SK-N-SH (cell line): ENCODE measurements around the gene DVL3. TPM values are rescaled to one million over a fixed set of nuclear protein-coding genes. Genes with fewer than 3 reads are reported as not detected.

Source experiments
- CTCF ChIA-PET: fragments of 300-600, 350-600 bp; formaldehyde crosslinking; extraction: SDS; loops from one replicate; lab custom pipeline; 2021; lab: Yijun Ruan, JAX
- POLR2A ChIA-PET: fragments of 350-600 bp; sonication (Branson Sonifier 250); formaldehyde crosslinking; extraction: SDS; loops from one replicate; lab custom pipeline; 2020; ENCODE audit warnings: antibody characterized with exemption, inconsistent platforms; lab: Yijun Ruan, JAX
- DNase-seq: peaks from one replicate; pipeline ENCODE4 v3.0.0; 2012
- H2AFZ ChIP-seq: fragments of 200-600 bp; sonication (generic); 2 replicates; pipeline ENCODE4 v1.8.1; 2016; ENCODE audit warnings: antibody characterized with exemption, mild to moderate bottlenecking, low read depth
- H3F3A ChIP-seq: fragments of 200-600 bp; sonication (generic); replicated peaks from 2 replicates; pipeline ENCODE3; 2016; ENCODE audit warnings: antibody characterized with exemption, mild to moderate bottlenecking; ENCODE audit not compliant: insufficient read depth
- H3K27ac ChIP-seq, 2 experiments: fragments of 200-500 bp in 1 of 2; fragments of 200-600 bp in 1 of 2; sonication (Bioruptor generic) in 1 of 2; sonication (generic), shearing (Covaris generic) in 1 of 2; 2 replicates each; pipeline versions ENCODE4 v1.5.1 to v1.6.1; 2014 to 2016; ENCODE audit warnings: low read depth in 2 of 2, inconsistent platforms in 1 of 2, low read length in 1 of 2, mild to moderate bottlenecking in 1 of 2, mixed read lengths in 1 of 2
- H3K27me3 ChIP-seq: fragments of 200-600 bp; sonication (generic), shearing (Covaris generic); 2 replicates; pipeline ENCODE4 v1.6.1; 2016; ENCODE audit warnings: mixed run types; ENCODE audit not compliant: insufficient read depth
- H3K36me3 ChIP-seq, 2 experiments: fragments of 200-500 bp in 1 of 2; fragments of 200-600 bp in 1 of 2; sonication (Bioruptor generic) in 1 of 2; sonication (generic) in 1 of 2; replicated peaks in 1 of 2; 2 replicates each; pipeline versions ENCODE3 to v1.5.1; 2014 to 2016; ENCODE audit warnings: low read length in 1 of 2, mild to moderate bottlenecking in 1 of 2; ENCODE audit not compliant: insufficient read depth in 2 of 2, control insufficient read depth in 1 of 2
- H3K4me1 ChIP-seq, 2 experiments: fragments of 200-500 bp in 1 of 2; fragments of 200-600 bp in 1 of 2; sonication (Bioruptor generic) in 1 of 2; sonication (generic), shearing (Covaris generic) in 1 of 2; 2 replicates each; pipeline versions ENCODE4 v1.5.1 to v1.6.1; 2014 to 2016; ENCODE audit warnings: low read depth in 1 of 2, low read length in 1 of 2, mixed run types in 1 of 2; ENCODE audit not compliant: insufficient read depth in 2 of 2, control insufficient read depth in 1 of 2
- H3K4me2 ChIP-seq: fragments of 200-600 bp; sonication (generic), shearing (Covaris generic); 2 replicates; pipeline ENCODE4 v1.6.1; 2017; ENCODE audit warnings: mixed run types
- H3K4me3 ChIP-seq, 2 experiments: fragments of 200-500 bp in 1 of 2; fragments of 200-600 bp in 1 of 2; sonication (Bioruptor generic) in 1 of 2; sonication (generic), shearing (Covaris generic) in 1 of 2; 2 replicates each; pipeline versions ENCODE4 v1.5.1 to v1.8.1; 2014 to 2016; ENCODE audit warnings: low read depth in 2 of 2, inconsistent platforms in 1 of 2, low read length in 1 of 2, mild to moderate bottlenecking in 1 of 2, mixed read lengths in 1 of 2, moderate library complexity in 1 of 2
- H3K79me2 ChIP-seq: fragments of 200-600 bp; sonication (generic); 2 replicates; pipeline ENCODE4 v1.8.1; 2017; ENCODE audit warnings: mild to moderate bottlenecking; ENCODE audit not compliant: insufficient read depth
- H3K9ac ChIP-seq: fragments of 200-600 bp; sonication (generic); 2 replicates; pipeline ENCODE4 v1.6.1; 2017; ENCODE audit warnings: mixed run types
- H3K9me2 ChIP-seq: fragments of 200-600 bp; sonication (generic); 2 replicates; pipeline ENCODE4 v1.6.1; 2017; ENCODE audit warnings: mixed run types
- H3K9me3 ChIP-seq: fragments of 200-600 bp; sonication (generic); 2 replicates; pipeline ENCODE4 v1.6.1; 2017; ENCODE audit warnings: mixed run types, mild to moderate bottlenecking, moderate library complexity
- H4K20me1 ChIP-seq: fragments of 200-600 bp; sonication (generic); 2 replicates; pipeline ENCODE4 v1.6.1; 2017; ENCODE audit warnings: mild to moderate bottlenecking, mixed run types; ENCODE audit not compliant: insufficient read depth
- CHD2 ChIP-seq: fragments of 150-350 bp; IDR thresholded peaks from 2 replicates; pipeline ENCODE4 v1.6.1; 2018; ENCODE audit warnings: low read length; ENCODE audit not compliant: partially characterized antibody
- ELF1 ChIP-seq: IDR thresholded peaks from 2 replicates; pipeline ENCODE4 v1.4.0; 2012
- MEF2A ChIP-seq: IDR thresholded peaks from 2 replicates; pipeline ENCODE4 v1.4.0; 2012; ENCODE audit warnings: low read depth, borderline replicate concordance
- NFIC ChIP-seq: IDR thresholded peaks from 2 replicates; pipeline ENCODE4 v1.4.0; 2012; ENCODE audit warnings: borderline replicate concordance
- POLR2AphosphoS5 ChIP-seq: IDR thresholded peaks from 2 replicates; pipeline ENCODE4 v1.6.1; 2012; ENCODE audit warnings: low read depth, low read length
- RAD21 ChIP-seq: IDR thresholded peaks from 2 replicates; pipeline ENCODE4 v1.6.1; 2012; ENCODE audit warnings: mild to moderate bottlenecking, low read length
- RCOR1 ChIP-seq: fragments of 150-350 bp; IDR thresholded peaks from 2 replicates; pipeline ENCODE4 v1.6.1; 2017; ENCODE audit warnings: antibody characterized with exemption, low read length
- RXRA ChIP-seq: IDR thresholded peaks from 2 replicates; pipeline ENCODE4 v1.4.0; 2012; ENCODE audit warnings: low read depth, mild to moderate bottlenecking, borderline replicate concordance
- TEAD4 ChIP-seq: IDR thresholded peaks from 2 replicates; pipeline ENCODE4 v1.4.0; 2012; ENCODE audit warnings: mild to moderate bottlenecking, borderline replicate concordance; ENCODE audit not compliant: insufficient read depth
- WGBS: methylation state at CpG from one replicate; pipeline ENCODE4 v1.1.6; 2017; ENCODE audit warnings: low lambda C conversion rate; 5-methylcytosine and 5-hydroxymethylcytosine counted together
- polyA plus RNA-seq, 3 experiments: library from polyadenylated mRNA; depleted of rRNA; stranded (reverse); fragments of >200 nt; gene quantifications; 2 replicates each; pipeline ENCODE4 v1.2.3, GENCODE V29; 2012
- TF ChIP-seq, protein P1 (sequence below): IDR thresholded peaks from 2 replicates; pipeline ENCODE4 v1.4.0; 2012; ENCODE audit warnings: low read depth, borderline replicate concordance
- TF ChIP-seq, protein P2 (sequence below): IDR thresholded peaks from 2 replicates; pipeline ENCODE4; 2012

Gene DVL3
- polyA plus RNA-seq, 1 of the 3 experiments (the other 2 are of a cell fraction): 29.6 TPM

DNA sequence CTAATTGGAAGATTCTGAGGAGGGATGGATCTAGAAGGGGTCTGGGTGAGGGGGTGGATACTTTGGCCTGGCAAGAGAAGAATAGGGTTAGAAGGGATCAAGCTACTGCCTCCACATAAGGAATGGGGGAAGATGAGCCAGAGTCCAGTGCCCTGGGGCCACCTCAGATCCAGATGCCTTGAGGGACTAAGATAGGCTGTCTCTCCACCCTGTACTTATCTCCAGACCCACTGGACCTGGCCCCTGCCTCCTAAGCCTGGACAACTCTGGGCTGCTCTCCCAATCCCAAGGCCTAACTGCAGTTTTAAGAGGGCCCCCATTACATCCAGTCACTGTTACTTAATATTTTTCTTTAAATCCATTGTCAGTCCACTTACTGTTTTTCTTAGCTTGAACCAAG, 2.0 kb downstream of the DVL3 start:
- Histone ChIP-seq H3K36me3 (peaks cover 0 to 7% of the 10 kb centered on the region in 2 experiments), H3F3A (peaks cover 20% of the 10 kb centered on the region), H3K79me2 (peaks cover 79% of the 10 kb centered on the region), H3K4me1 (peaks cover 16 to 17% of the 10 kb centered on the region in 2 experiments; a peak in 3 of 4 replicates), H3K4me3 (peak overlapping the region; percentile 80 to 95), H3K9me2 (no peaks in the 10 kb centered on the region), H2AFZ (no peak overlapping the region), H3K9me3 (no peaks in the 10 kb centered on the region), H3K27ac (peak overlapping the region; percentile 82 to 90; a peak in 3 of 4 replicates)
- DNase-seq: no peak
- TF ChIP-seq ELF1 (no peak), RAD21 (no peak), CHD2 (no peak), RCOR1 (no peak), NFIC (no peak)
- TF ChIP-seq, all 33 proteins: peak for 0
- Histone ChIP-seq H3K9ac (peak overlapping the region; percentile 87), H3K4me2 (peak overlapping the region; percentile 92), H3K27me3 (no peaks in the 10 kb centered on the region), H4K20me1 (peaks cover 53% of the 10 kb centered on the region)
- POLR2A ChIA-PET: no interaction called here
- CTCF ChIA-PET: interaction anchor here (1.0 to 2.4 kb wide), 4 partner anchors 12 to 93 kb away, joined by 3 to 15 read pairs (median 8); partner anchors contain the start of gene EEF1AKMT4

DNA sequence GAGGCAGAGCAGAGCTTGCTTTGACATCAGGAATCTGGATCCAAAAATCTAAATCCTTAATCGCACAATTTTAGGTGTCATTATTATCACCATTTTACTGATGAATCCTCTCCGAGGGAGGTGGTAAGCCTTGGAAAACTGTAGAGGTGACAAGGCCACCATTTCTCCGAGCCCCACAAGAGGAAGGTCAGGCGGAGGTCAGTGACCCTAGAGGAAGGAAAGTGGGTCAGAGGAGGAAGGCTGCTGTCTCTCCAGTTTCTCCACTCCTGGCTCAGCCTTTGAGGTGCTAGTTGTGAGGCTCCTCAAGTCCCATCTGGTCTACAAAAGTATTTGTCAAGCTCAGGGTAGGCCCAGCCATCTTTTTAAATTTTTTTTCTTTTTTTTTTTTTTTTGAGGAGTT, 3.2 kb downstream of the DVL3 start:
- CTCF ChIA-PET: interaction anchor here (0.7 to 1.6 kb wide), 3 partner anchors 11 to 91 kb away, joined by 3 to 5 read pairs (median 3); partner anchors contain the start of gene EEF1AKMT4
- no peaks in the 10 kb centered on the region for H3K9me2 ChIP-seq
- H3K9ac ChIP-seq: no peak overlapping the region
- H3K36me3 ChIP-seq: peaks cover 4 to 13% of the 10 kb centered on the region in 2 experiments
- H2AFZ ChIP-seq: no peak overlapping the region
- H3K4me3 ChIP-seq: no peak overlapping the region
- H3K27ac ChIP-seq: no peak overlapping the region
- H4K20me1 ChIP-seq: peaks cover 64% of the 10 kb centered on the region
- TF ChIP-seq, protein P1, sequence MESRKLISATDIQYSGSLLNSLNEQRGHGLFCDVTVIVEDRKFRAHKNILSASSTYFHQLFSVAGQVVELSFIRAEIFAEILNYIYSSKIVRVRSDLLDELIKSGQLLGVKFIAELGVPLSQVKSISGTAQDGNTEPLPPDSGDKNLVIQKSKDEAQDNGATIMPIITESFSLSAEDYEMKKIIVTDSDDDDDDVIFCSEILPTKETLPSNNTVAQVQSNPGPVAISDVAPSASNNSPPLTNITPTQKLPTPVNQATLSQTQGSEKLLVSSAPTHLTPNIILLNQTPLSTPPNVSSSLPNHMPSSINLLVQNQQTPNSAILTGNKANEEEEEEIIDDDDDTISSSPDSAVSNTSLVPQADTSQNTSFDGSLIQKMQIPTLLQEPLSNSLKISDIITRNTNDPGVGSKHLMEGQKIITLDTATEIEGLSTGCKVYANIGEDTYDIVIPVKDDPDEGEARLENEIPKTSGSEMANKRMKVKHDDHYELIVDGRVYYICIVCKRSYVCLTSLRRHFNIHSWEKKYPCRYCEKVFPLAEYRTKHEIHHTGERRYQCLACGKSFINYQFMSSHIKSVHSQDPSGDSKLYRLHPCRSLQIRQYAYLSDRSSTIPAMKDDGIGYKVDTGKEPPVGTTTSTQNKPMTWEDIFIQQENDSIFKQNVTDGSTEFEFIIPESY: no peak
- no peak for TF ChIP-seq MEF2A
- TF ChIP-seq RXRA: no peak
- TF ChIP-seq TEAD4: no peak
- TF ChIP-seq, protein P2, sequence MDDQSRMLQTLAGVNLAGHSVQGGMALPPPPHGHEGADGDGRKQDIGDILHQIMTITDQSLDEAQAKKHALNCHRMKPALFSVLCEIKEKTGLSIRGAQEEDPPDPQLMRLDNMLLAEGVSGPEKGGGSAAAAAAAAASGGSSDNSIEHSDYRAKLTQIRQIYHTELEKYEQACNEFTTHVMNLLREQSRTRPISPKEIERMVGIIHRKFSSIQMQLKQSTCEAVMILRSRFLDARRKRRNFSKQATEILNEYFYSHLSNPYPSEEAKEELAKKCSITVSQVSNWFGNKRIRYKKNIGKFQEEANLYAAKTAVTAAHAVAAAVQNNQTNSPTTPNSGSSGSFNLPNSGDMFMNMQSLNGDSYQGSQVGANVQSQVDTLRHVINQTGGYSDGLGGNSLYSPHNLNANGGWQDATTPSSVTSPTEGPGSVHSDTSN: no peak
- TF ChIP-seq POLR2AphosphoS5: no peak
- TF ChIP-seq, all 33 proteins: peak for 0
- Histone ChIP-seq H3F3A (peaks cover 18% of the 10 kb centered on the region), H3K79me2 (peaks cover 91% of the 10 kb centered on the region), H3K9me3 (no peaks in the 10 kb centered on the region), H3K4me2 (peak overlapping the region; percentile 92; the same call in 1 of the 2 replicates), H3K4me1 (peaks cover 15 to 17% of the 10 kb centered on the region in 2 experiments; a peak in 3 of 4 replicates), H3K27me3 (no peaks in the 10 kb centered on the region)
- POLR2A ChIA-PET: no interaction called here
- no peak for DNase-seq
- WGBS: 85% methylated on average over 4 of the region's 4 CpGs
